ENCODE results near the gene MYLK2.

MYLK2 gene

DNA sequence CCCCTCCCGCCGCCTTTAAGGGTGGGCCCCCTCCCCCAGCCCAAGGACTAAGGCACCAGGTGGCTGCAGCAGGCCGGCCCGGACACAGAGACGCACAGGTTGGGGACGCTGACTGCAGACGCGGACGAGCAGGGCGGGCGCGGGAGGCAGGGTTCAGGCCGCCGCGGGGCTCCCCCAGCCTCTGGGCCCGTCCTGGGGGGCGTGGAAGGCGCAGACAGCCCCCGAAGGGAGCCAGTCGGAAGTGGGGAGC is 41.9 kb downstream of the MYLK2 start:
- no peak for TF ChIP-seq FOXP2 (optimal IDR thresholded peaks at IDR 0.05; ENCODE audit: borderline replicate concordance, extremely low read depth, extremely low read length, insufficient read depth)
- no peak for TF ChIP-seq SIN3A (IDR thresholded peaks at IDR 0.05; ENCODE audit: borderline replicate concordance, insufficient read depth, low read length)
- no peak for TF ChIP-seq TAF1 (IDR thresholded peaks at IDR 0.05; ENCODE audit: borderline replicate concordance, insufficient read depth, low read length)
- TF ChIP-seq, protein P1, sequence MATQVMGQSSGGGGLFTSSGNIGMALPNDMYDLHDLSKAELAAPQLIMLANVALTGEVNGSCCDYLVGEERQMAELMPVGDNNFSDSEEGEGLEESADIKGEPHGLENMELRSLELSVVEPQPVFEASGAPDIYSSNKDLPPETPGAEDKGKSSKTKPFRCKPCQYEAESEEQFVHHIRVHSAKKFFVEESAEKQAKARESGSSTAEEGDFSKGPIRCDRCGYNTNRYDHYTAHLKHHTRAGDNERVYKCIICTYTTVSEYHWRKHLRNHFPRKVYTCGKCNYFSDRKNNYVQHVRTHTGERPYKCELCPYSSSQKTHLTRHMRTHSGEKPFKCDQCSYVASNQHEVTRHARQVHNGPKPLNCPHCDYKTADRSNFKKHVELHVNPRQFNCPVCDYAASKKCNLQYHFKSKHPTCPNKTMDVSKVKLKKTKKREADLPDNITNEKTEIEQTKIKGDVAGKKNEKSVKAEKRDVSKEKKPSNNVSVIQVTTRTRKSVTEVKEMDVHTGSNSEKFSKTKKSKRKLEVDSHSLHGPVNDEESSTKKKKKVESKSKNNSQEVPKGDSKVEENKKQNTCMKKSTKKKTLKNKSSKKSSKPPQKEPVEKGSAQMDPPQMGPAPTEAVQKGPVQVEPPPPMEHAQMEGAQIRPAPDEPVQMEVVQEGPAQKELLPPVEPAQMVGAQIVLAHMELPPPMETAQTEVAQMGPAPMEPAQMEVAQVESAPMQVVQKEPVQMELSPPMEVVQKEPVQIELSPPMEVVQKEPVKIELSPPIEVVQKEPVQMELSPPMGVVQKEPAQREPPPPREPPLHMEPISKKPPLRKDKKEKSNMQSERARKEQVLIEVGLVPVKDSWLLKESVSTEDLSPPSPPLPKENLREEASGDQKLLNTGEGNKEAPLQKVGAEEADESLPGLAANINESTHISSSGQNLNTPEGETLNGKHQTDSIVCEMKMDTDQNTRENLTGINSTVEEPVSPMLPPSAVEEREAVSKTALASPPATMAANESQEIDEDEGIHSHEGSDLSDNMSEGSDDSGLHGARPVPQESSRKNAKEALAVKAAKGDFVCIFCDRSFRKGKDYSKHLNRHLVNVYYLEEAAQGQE (IDR thresholded peaks at IDR 0.05; ENCODE audit: insufficient read depth in 1 of 2, low read depth in 2 of 2, low read length in 2 of 2) = no peak
- TF ChIP-seq POLR2AphosphoS5 (IDR thresholded peaks at IDR 0.05; ENCODE audit: low read depth, low read length) = no peak

DNA sequence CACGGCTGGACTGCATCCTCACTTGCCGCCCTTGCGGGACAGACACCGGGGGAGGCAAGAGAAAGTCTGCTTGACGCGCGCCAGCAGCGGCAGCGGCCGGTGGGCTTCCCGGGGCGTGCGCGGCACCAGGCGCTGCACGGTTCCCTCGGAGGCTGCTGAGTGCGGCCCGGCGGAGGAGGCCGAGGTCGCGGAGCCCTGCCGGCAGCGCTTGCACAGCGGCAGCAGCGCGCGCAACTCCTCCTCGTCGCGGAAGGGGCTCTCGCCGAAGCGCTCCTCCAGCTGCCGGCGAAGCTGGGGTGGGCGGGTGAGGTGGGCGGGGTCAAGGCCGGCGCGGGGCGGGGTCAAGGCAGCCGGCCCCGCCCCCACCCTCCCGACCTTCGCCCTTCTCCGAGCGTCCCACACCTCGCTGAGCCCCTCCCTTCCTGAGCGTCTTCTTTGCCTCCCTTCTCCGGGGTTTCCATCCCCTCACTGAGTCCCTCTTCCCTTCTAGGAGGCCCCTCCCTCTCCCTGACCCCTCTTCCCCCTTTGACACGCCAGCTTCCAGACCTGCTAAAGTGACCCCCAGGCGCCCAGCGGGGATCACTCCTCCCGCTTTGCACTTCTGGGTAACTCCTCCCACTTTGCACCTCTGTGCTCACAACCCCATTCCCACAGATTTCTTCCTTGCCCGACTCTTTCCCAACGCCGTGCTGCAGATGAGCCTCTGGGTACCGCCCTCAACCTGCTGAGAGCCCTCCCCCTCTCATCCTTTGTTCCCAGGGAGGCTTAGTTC is 42.4 kb downstream of the MYLK2 start:
- TF ChIP-seq SIN3A (IDR thresholded peaks at IDR 0.05; ENCODE audit: borderline replicate concordance, insufficient read depth, low read length) (no peak), FOXP2 (optimal IDR thresholded peaks at IDR 0.05; ENCODE audit: borderline replicate concordance, extremely low read depth, extremely low read length, insufficient read depth) (peak; percentile 76)

DNA sequence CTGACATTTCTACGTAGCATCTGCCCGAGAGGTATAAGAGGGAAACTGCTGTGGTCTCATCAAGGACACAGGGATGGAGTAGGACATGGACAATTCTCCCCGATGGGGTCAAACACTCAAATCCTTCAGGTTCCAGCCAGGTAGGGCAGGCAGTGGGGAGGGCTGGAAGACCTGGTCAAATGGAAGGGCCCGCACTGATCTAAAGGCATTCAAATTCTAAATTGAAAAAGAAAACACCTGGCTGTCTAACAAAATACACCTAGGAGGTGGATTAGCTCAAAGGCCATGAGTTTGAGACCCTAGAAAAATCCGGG is 43.0 kb downstream of the MYLK2 start:
- no peak for TF ChIP-seq SIN3A (IDR thresholded peaks at IDR 0.05; ENCODE audit: borderline replicate concordance, insufficient read depth, low read length)
- TF ChIP-seq, protein P1 (IDR thresholded peaks at IDR 0.05; ENCODE audit: insufficient read depth in 1 of 2, low read depth in 2 of 2, low read length in 2 of 2) = no peak
- no peak for TF ChIP-seq TAF1 (IDR thresholded peaks at IDR 0.05; ENCODE audit: borderline replicate concordance, insufficient read depth, low read length)

DNA sequence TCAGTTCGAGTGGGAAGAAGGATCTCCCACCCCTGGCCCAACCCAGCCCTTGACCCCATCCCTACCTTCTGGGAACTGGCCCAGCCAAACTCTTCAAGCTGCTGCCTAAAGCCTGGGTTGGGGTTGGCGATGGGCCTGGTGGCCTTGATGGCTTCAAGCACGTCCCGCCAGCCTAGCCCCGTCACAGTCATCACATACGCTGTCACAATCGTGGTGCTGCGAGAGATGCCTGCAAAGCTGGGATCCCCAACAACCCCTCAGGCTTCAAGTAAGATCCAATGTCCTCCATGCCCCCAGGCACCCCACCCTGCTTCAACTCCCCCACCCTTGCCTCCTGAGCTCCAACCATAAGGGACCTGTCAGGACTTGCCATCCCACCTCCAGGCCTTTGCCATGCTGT is 43.4 kb downstream of the MYLK2 start:
- TF ChIP-seq, protein P1 (IDR thresholded peaks at IDR 0.05; ENCODE audit: insufficient read depth in 1 of 2, low read depth in 2 of 2, low read length in 2 of 2) = no peak
- no peak for TF ChIP-seq TAF1 (IDR thresholded peaks at IDR 0.05; ENCODE audit: borderline replicate concordance, insufficient read depth, low read length)

DNA sequence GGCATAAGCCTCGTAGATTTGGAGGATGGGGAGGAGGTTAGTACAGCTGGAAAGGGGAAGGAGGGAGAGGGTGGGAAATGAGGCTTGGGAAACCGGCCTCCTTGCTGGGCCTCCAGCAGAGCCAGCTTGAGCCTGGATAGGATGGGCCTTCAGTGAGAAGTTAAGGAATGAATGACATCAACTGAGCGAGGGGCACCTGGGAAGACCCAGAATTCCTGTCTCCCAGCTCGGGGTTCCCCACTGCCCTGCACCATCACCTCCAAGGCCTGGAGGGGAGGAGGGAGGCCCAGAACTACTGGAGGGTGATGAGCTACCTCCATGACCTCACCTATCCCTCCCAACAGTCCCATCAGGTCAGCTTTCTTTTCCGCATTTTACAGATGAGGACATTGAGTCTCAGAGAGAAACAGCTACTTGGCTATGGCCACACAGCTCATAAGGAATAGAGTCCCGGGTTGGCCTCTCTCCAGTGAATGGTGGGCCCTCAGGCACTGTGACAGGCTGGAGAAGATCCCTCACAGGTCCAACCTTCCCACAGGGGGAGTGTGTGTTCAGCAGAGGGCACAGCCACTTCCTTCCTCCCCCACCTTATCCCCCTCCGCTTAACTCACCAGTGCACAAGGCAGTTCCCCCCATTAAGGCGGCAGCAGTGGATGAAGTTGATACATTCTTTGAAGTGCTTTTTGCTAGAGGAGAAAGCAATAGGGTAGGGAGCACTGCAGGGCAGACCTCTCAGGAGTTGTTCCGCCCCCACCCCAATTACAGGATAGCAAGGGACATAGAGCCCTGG is 44.3 kb downstream of the MYLK2 start:
- no peak for TF ChIP-seq POLR2AphosphoS5 (IDR thresholded peaks at IDR 0.05; ENCODE audit: low read depth, low read length)
- TF ChIP-seq, protein P1 (IDR thresholded peaks at IDR 0.05; ENCODE audit: insufficient read depth in 1 of 2, low read depth in 2 of 2, low read length in 2 of 2) = no peak
- TF ChIP-seq SIN3A (IDR thresholded peaks at IDR 0.05; ENCODE audit: borderline replicate concordance, insufficient read depth, low read length) = no peak
